NCI-H2107 (cell line): ENCODE measurements around the gene NF1.
"Not testable (repeated sequence)": the region's sequence is repeated elsewhere in the genome, so short reads cannot be mapped to it uniquely, and the experiment has no call there.

Source experiments
- DNase-seq: peaks from one replicate; lab custom pipeline; 2025; lab: John Stamatoyannopoulos, UW

NF1 gene

GRCh38 chr17:31296142-31296541, 201.4 kb downstream of the NF1 start:
- no peak for DNase-seq

GRCh38 chr17:31297090-31297489, 202.3 kb downstream of the NF1 start, which contains the start of gene OMG:
OMG (minus strand) TSS chr17:31297239; CDS start chr17:31296331, 908 bp downstream.
- no peak for DNase-seq

DNA sequence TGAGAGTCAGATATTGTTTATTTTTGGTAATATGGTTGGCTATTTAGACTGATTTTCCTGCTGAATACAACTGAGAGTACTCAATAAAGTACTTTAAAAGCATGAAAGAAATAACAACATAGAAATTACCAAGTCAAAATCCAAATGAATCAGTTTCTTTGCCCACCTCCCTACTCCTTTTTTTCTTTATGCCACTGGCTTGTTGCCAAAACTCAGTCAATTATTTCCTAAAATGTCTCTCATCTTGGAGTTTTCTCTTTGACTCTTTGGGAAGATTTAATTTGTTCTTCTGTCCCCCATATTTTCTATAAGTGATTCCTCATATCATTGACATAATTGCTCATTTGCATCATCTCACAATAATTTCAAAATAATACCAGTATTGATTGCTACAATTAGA, 204.8 kb downstream of the NF1 start:
- DNase-seq, result no peak

DNA sequence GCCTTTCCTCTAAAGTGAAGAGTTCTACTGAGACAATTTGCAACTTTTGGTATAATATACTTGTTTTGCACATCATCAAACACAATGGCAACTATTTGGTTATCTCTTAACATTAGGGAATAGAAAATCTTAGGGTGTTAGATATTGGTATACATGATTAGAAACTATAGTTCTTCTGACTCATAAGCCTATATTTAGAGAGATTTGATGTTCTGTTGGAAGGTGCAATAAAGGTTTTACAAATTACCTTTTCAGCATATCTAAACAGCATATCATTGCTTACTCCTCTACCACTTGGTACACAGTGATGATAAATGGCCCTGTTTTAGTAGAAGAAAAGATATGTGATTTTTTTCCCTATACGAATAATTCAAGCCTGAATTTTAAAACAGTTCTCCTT, 212.9 kb downstream of the NF1 start:
- DNase-seq, result no peak

DNA sequence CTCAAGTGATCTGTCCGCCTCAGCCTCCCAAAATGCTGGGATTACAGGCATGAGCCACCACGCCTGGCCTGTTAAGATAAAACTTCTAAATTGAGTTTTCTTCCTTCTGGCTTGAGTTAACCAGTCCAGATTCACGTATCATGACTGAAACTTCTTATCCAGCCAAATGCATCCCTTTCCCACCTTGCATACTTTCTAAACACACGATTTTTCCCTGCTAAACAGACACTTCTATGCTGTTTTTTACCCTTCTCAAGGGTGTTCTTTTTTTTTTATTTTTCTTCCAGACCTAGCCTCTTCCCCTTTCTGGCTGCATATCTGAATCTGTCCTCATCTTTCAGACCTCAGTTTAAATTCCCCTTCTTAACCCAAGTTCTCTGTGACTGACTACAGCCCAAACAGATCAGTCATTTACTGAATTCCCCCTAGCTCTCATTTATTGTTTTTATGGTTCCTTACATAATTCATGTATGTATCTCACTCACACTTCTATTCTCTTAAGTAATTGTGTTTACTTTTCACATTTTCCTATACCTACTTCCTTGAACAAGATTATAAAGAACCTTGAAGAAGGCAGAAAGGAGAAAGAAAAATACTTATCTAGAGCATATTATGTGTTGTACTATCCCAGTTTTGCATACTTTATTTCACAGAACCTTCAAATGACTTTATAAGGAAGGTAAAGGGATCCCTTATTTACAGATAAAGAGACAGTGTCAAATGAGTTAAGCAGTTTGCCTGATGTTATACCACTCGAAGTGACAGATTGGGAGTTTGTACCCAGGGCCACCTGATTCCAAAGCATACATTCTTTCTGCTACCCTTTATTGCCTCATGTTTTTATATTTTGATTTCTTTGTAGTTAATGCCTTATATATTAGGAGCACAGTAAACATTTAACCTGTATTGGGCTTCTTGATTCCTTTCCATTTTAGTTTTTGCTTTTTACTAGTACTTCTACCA, 213.9 kb downstream of the NF1 start:
- DNase-seq, result no peak

- DNase-seq, result no peak
Observed at GRCh38 chr17:31309556-31309955, 214.8 kb downstream of the NF1 start.

- DNase-seq, result no peak
Observed at GRCh38 chr17:31310260-31310659, 215.5 kb downstream of the NF1 start.

DNA sequence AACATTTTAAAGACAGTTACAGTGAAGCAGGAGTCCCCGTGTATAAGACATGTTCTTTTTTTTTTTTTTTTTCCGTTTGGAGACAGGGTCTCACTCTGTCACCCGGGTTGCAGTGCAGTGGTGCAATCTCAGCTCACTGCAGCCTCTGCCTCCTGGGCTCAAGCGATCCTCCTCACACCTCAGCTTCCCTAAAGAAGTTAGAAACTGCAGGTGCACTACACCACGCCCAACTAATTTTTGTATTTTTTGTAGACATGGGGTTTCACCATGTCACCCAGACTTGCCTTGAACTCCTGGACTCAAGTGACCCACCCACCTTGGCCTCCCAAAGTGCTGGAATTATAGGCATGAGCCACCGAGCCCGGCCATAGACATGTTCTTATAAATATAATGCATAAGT, 216.1 kb downstream of the NF1 start:
- DNase-seq, result no peak

- no peak for DNase-seq
Observed at GRCh38 chr17:31311526-31311925, 216.7 kb downstream of the NF1 start.

DNA sequence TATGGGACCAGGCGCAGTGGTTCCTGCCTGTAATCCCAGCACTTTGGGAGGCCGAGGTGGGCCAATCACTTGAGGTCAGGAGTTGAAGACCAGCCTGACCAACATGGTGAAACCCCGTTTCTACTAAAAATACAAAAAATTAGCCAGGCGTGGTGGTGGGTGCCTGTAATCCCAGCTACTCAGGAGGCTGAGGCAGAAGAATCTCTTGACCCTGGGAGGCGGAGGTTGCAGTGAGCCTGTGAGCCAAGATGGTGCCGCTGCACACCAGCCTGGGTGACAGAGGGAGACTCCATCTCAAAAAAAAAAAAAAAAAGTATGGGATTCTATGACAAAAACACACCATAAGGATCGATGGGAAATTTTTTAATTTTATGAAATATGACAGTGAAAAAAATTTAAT, 217.4 kb downstream of the NF1 start:
- DNase-seq, result not testable (repeated sequence)

- DNase-seq, result no peak
Observed at GRCh38 chr17:31313982-31314781, 219.4 kb downstream of the NF1 start, which contains the start of gene EVI2B. EVI2B (minus strand) TSS chr17:31314054; CDS start chr17:31305609, 8,445 bp downstream.

GRCh38 chr17:31314782-31315100, 220.0 kb downstream of the NF1 start:
- no peak for DNase-seq

GRCh38 chr17:31318298-31318801, 223.6 kb downstream of the NF1 start:
- no peak for DNase-seq

DNA sequence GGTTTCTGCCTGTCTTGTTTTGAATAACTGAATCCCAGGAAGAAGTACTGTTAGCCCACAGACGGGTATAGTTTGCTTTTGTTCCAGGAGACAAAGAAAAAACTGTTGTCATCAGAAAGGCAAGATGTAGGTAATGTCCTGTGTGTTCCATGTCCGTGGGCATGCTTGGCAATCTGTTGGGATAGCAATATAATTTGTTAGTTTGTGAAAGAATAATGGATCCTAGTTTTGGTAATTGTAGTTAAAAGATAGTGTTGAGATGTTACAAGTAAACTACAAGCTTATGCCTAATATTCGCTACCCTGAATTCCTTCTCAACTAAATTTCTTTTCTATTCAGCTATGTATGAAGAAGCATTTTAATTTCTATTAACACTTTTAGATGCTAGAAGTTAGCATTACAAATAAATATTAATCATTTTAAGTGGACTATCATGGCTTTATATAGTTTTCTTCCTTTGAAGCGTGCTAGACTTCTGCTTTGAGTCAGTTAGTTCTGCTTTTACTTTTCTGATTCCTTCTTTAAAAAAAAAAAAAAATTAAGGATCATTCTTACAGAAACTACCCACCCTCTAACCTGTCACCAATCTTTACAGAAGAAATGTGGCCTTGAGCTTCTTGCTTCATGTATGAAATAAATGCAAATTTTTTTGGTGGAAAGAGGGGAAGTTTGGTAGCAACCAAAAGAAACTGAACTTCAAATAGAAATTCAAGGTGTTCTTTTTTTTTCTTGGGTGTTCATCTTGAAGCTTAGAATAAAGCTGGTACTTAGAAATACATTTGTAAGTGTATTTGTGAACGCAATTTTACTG, 224.3 kb downstream of the NF1 start:
- no peak for DNase-seq

DNA sequence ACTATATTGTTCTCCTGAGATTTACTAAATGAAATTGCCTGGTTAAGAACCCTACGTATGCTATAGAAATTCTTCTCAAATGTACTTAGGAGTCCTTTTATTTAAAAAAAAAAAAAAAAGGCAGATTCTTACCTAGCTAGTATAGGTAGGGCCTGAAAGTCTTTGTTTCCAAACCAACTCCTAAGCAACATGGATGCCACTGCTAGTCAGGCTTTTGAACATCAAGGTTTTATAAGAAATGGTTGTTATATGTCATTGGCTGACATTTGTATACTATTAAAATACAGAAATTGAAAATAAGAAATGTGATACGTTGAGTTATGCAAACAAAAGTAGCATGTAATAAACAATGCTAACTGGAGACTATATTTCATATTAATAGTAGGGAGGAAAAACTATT, 225.5 kb downstream of the NF1 start:
- no peak for DNase-seq

DNA sequence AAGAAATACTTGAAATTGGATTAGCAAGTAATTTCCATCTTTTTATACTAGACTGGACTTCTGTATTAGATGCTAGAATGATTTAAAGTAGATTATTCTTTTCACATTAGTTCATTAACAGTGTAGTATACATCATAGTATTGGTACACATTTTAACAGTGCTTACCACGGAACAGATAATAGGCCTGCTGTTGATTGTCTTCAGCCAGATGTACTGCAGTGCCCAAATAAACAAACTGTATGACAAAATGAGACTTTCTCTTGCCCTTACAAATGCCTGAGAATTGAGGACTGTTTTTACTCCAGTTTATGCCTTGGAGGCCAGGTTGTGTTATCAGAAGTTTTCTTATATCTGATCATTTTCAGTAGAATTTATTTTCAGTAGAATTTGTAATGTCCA, 226.0 kb downstream of the NF1 start:
- DNase-seq, result no peak

DNA sequence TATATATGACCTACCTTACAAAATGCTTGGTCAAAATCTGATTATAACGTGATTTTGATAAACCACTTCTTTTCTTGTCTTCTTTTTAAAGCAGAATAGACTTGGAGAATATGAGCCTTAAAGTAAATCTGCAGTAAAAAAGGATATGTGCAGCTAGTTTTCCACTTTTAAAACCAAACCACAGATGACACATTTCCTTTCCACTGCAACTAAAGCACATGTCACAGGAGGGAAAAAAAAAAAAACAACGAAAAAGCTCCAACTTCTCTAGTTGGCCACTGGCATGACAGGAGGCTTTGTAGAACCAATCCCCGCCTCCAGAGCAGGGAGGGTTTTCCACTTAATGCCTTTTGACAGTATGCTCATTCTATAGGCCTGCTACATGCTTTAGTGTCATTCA, 226.7 kb downstream of the NF1 start, which contains the start of gene EVI2A:
Gene EVI2A (minus strand): TSS at position 142 of the 400 bp plus-strand sequence. CDS start 2,609 bp downstream, outside the sequence.
- no peak for DNase-seq

DNA sequence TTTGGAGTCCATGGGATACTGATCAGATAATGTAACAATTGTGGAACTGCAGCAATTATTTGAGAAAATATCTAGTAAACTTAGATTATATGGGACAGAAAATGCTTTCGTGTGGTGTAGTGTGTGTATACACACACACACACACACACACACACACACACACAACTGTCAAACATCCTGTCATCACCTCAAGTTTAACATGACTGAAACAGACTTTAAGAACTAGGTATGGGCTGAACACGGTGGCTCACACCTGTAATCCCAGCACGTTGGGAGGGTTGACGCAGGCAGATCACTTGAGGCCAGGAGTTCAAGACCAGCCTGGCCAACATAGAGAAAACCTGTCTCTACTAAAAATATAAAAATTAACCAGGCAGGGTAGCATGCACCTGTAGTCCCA, 227.2 kb downstream of the NF1 start:
- DNase-seq, result no peak

DNA sequence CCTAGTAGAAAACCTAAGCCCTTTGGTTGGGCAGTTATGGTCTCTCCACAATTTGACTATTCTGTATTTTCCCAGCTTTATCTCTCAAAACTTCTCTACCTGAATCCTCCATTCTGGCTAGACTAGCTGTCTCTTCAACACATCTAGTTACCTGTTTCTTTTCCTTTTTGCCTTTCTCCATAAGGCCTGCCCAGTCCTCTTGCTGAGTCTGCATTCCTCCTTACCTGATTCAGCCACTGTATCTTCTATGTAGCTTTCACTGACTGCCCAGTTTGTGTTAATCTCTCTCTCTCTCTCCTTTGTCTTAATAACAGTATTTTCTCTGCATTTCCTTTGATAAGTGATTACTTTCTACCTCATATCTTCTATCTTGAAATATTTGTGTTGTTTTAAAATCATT, 228.8 kb downstream of the NF1 start:
- no peak for DNase-seq

GRCh38 chr17:31327534-31328159, 232.9 kb downstream of the NF1 start:
- no peak for DNase-seq

- no peak for DNase-seq
Observed at GRCh38 chr17:31328160-31328535, 233.4 kb downstream of the NF1 start.
